Keratinocyte (primary cell): ENCODE data around the gene ACOT7. TPM values are rescaled to one million over a fixed set of nuclear protein-coding genes. Genes with fewer than 3 reads are reported as not detected.

Experiments used
- DNase-seq: peaks from one replicate; pipeline ENCODE4 v3.0.0-alpha.2; 2011; ENCODE audit warnings: low read depth, missing footprints, low spot score
- FAIRE-seq: peaks from 2 replicates; lab custom pipeline; 2011; peaks lifted over from hg19 to GRCh38; lab: Jason Lieb, UNC
- H2AFZ ChIP-seq: 2 replicates; pipeline ENCODE4 v1.6.0; 2012; ENCODE audit warnings: low read length, control low read depth, inconsistent platforms; ENCODE audit not compliant: control insufficient read depth
- H3K27ac ChIP-seq: 2 replicates; pipeline ENCODE4 v1.5.1; 2011; ENCODE audit warnings: low read length; ENCODE audit not compliant: control insufficient read depth, insufficient read depth
- H3K27me3 ChIP-seq: 3 replicates; pipeline ENCODE4 v1.6.0; 2011; ENCODE audit warnings: low read length; ENCODE audit not compliant: control insufficient read depth, insufficient read depth; ENCODE audit errors: extremely low read depth
- H3K36me3 ChIP-seq, 2 experiments: 2 replicates in 1 of 2; 3 replicates in 1 of 2; pipeline ENCODE4 v1.5.1; 2011; ENCODE audit warnings: low read length in 2 of 2, mild to moderate bottlenecking in 1 of 2; ENCODE audit not compliant: control insufficient read depth in 2 of 2, insufficient read depth in 2 of 2; ENCODE audit errors: extremely low read depth in 1 of 2
- H3K4me1 ChIP-seq: 3 replicates; pipeline ENCODE4 v1.5.1; 2011; ENCODE audit warnings: low read length; ENCODE audit not compliant: control insufficient read depth, insufficient read depth; ENCODE audit errors: extremely low read depth
- H3K4me2 ChIP-seq: 3 replicates; pipeline ENCODE4 v1.6.0; 2011; ENCODE audit warnings: low read depth, low read length; ENCODE audit not compliant: control insufficient read depth, insufficient read depth; ENCODE audit errors: extremely low read depth
- H3K4me3 ChIP-seq, 3 experiments: fragments of 200-600 bp in 1 of 3; sonication (generic) in 1 of 3; 2 replicates in 2 of 3; 3 replicates in 1 of 3; pipeline ENCODE4 v1.5.1; 2011 to 2016; ENCODE audit warnings: low read length in 3 of 3, mild to moderate bottlenecking in 3 of 3, control low read depth in 2 of 3, inconsistent platforms in 1 of 3, low read depth in 1 of 3, mixed read lengths in 1 of 3, mixed run types in 1 of 3, moderate library complexity in 1 of 3; ENCODE audit not compliant: control insufficient read depth in 2 of 3, insufficient read depth in 2 of 3; ENCODE audit errors: extremely low read depth in 1 of 3
- H3K79me2 ChIP-seq: 2 replicates; pipeline ENCODE4 v1.6.0; 2012; ENCODE audit warnings: low read length; ENCODE audit not compliant: control insufficient read depth, insufficient read depth
- H3K9ac ChIP-seq: 3 replicates; pipeline ENCODE4 v1.6.0; 2011; ENCODE audit warnings: low read length; ENCODE audit not compliant: control insufficient read depth, insufficient read depth; ENCODE audit errors: extremely low read depth
- H3K9me1 ChIP-seq: 3 replicates; pipeline ENCODE4 v1.6.0; 2011; ENCODE audit warnings: low read length; ENCODE audit not compliant: control insufficient read depth, insufficient read depth; ENCODE audit errors: extremely low read depth
- H3K9me3 ChIP-seq: 2 replicates; pipeline ENCODE4 v1.5.1; 2012; ENCODE audit warnings: low read depth, low read length; ENCODE audit not compliant: control insufficient read depth
- H4K20me1 ChIP-seq: 3 replicates; pipeline ENCODE4 v1.6.0; 2011; ENCODE audit warnings: low read length; ENCODE audit not compliant: control insufficient read depth, insufficient read depth; ENCODE audit errors: extremely low read depth
- EZH2 ChIP-seq: IDR thresholded peaks from one replicate; pipeline ENCODE4 v1.6.1; 2012; ENCODE audit warnings: inconsistent platforms, mild to moderate bottlenecking, low read length, moderate library complexity
- dilution Hi-C: fragments of 300-500 bp; cut with MboI; formaldehyde crosslinking; loops from one replicate; pipeline ENCODE4 v1.7.0; 2020; ENCODE audit warnings: low sequenced_read_pairs; ENCODE audit not compliant: extremely low pct_ligation_motif_present
- polyA plus RNA-seq, 5 experiments: library from polyadenylated mRNA; depleted of rRNA in 3 of 5; stranded (reverse) in 3 of 5; stranded (forward) in 1 of 5; unstranded in 1 of 5; fragments of >200 nt; gene quantifications; 1 replicate in 1 of 5; 2 replicates in 3 of 5; 3 replicates in 1 of 5; pipeline versions ENCODE4 v1.2.1 to v1.2.3, GENCODE V29; 2011 to 2012; ENCODE audit warnings: missing spikeins in 2 of 5, low read depth in 1 of 5, low replicate concordance in 1 of 5
- TF ChIP-seq, protein P1 (sequence below), 3 experiments: IDR thresholded peaks in 1 of 3; conservative IDR thresholded peaks in 1 of 3; optimal IDR thresholded peaks in 1 of 3; 2 replicates in 2 of 3; 3 replicates in 1 of 3; pipeline versions ENCODE3 to v1.5.1; 2011; ENCODE audit warnings: low read length in 3 of 3, mild to moderate bottlenecking in 3 of 3, moderate library complexity in 2 of 3, control low read depth in 1 of 3, inconsistent platforms in 1 of 3; ENCODE audit not compliant: insufficient read depth in 2 of 3; ENCODE audit errors: extremely low read depth in 1 of 3

ACOT7 gene
- polyA plus RNA-seq, 1 donor (not counting 4 experiments of a cell fraction or from before 2014, with no cell fraction given), result 226 TPM

DNA sequence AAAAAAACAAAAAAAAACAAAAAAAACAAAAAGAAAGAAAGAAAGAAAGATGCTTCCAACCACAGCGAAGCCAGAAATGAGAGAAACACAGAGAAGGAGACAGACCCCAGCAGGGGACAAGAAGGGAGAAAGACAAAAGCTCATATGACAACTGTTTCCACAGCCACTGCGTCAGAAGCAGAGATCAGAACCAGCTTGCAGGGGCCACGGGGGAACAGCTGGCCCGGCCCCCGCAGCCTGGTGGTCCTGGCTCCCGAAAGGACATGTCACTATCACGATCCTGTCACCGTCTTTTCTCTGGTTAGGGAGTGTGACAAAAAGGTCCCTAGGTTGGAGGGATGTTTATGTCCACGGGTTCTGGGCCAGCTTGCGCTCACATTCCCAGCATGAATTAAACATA, 60.7 kb downstream of the ACOT7 start:
- Histone ChIP-seq H3K4me2 (no peak overlapping the region), H3K79me2 (peaks cover 10% of the 10 kb centered on the region), H3K27me3 (no peaks in the 10 kb centered on the region), H4K20me1 (no peaks in the 10 kb centered on the region), H3K9me1 (no peaks in the 10 kb centered on the region), H3K4me1 (peaks cover 17% of the 10 kb centered on the region), H3K9me3 (no peaks in the 10 kb centered on the region), H3K36me3 (peaks cover 30 to 36% of the 10 kb centered on the region in 2 experiments), H2AFZ (no peak overlapping the region), H3K9ac (no peak overlapping the region), H3K27ac (no peak overlapping the region), H3K4me3 (no peak overlapping the region)
- TF ChIP-seq EZH2, result no peak
- TF ChIP-seq, protein P1, sequence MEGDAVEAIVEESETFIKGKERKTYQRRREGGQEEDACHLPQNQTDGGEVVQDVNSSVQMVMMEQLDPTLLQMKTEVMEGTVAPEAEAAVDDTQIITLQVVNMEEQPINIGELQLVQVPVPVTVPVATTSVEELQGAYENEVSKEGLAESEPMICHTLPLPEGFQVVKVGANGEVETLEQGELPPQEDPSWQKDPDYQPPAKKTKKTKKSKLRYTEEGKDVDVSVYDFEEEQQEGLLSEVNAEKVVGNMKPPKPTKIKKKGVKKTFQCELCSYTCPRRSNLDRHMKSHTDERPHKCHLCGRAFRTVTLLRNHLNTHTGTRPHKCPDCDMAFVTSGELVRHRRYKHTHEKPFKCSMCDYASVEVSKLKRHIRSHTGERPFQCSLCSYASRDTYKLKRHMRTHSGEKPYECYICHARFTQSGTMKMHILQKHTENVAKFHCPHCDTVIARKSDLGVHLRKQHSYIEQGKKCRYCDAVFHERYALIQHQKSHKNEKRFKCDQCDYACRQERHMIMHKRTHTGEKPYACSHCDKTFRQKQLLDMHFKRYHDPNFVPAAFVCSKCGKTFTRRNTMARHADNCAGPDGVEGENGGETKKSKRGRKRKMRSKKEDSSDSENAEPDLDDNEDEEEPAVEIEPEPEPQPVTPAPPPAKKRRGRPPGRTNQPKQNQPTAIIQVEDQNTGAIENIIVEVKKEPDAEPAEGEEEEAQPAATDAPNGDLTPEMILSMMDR (optimal IDR thresholded peaks at IDR 0.05 in 1 of 3, IDR thresholded peaks at IDR 0.05 in 1 of 3, conservative IDR thresholded peaks at IDR 0.05 in 1 of 3; ENCODE audit: extremely low read depth in 1 of 3, insufficient read depth in 2 of 3, low read length in 3 of 3), result no peak
- dilution Hi-C loops, result no loop called here
- FAIRE-seq (no peak), DNase-seq (no peak)

DNA sequence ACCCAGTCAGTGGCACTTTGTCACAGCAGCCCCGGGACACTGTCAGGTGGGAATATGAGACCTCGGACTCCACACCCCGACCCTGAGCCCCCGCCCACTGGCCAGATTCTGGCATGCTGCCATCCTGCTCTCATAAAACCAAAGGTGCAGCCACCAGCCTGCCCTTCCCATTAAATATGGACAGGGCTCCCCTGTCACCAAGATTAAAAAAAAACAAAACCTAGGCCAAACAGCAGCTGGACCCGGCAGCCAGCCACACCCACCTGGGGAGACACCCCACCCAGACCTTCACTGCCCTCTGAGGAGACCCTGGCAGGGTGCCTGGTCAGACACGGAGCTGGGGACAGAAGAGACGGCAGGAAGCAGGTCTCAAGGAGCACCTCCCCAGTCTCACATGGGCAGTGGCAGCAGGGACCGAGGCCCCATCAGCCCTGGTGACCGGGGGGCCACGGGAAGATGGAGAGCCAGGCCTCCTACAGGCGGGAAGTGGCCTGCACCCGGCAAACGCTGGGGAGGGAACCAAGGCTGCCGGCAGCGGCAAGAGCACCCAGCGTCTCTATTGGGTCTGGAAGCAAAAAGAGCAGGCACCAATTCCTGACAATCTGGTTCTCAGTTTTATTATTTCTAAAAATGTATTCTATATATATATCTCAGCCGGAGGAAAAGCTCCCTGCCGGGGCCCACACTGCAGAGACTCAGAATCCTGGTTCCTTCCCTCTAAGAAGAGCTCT, 61.9 kb downstream of the ACOT7 start:
- Histone ChIP-seq H3K36me3 (peaks cover 35 to 37% of the 10 kb centered on the region in 2 experiments), H3K79me2 (peaks cover 7% of the 10 kb centered on the region), H3K4me2 (no peak overlapping the region), H3K9me3 (no peaks in the 10 kb centered on the region), H3K9ac (no peak overlapping the region), H3K27me3 (no peaks in the 10 kb centered on the region), H3K9me1 (no peaks in the 10 kb centered on the region), H3K4me3 (no peak overlapping the region), H4K20me1 (no peaks in the 10 kb centered on the region), H3K4me1 (peaks cover 17% of the 10 kb centered on the region), H2AFZ (no peak overlapping the region), H3K27ac (no peak overlapping the region)
- no peak for TF ChIP-seq EZH2
- TF ChIP-seq, protein P1 (optimal IDR thresholded peaks at IDR 0.05 in 1 of 3, IDR thresholded peaks at IDR 0.05 in 1 of 3, conservative IDR thresholded peaks at IDR 0.05 in 1 of 3; ENCODE audit: extremely low read depth in 1 of 3, insufficient read depth in 2 of 3, low read length in 3 of 3), result no peak
- no peak for FAIRE-seq
- dilution Hi-C loops, result no loop called here
- no peak for DNase-seq
